Measurements from ENCODE around the gene TMA7.

DNA sequence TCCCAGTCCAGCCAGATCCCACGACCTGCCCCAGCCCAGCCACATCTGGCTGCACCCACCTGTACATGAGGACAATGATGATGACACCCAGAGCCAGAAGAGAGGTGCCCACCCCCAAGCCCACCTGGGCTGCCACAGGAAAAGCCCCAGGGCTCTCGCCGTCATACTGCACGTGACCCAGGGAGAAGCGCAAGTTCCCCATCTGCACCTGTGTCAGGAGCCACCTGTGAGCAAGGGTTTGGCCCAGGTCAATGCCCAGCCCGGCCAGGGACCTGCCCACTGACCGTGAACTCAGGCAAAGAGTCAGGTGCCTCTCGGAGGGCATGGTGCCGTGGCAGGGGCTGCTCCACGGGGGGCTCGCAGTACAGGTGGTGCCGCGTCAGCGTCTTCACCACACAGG is 26.4 kb upstream of the TMA7 start:
- TF ChIP-seq, protein P1, sequence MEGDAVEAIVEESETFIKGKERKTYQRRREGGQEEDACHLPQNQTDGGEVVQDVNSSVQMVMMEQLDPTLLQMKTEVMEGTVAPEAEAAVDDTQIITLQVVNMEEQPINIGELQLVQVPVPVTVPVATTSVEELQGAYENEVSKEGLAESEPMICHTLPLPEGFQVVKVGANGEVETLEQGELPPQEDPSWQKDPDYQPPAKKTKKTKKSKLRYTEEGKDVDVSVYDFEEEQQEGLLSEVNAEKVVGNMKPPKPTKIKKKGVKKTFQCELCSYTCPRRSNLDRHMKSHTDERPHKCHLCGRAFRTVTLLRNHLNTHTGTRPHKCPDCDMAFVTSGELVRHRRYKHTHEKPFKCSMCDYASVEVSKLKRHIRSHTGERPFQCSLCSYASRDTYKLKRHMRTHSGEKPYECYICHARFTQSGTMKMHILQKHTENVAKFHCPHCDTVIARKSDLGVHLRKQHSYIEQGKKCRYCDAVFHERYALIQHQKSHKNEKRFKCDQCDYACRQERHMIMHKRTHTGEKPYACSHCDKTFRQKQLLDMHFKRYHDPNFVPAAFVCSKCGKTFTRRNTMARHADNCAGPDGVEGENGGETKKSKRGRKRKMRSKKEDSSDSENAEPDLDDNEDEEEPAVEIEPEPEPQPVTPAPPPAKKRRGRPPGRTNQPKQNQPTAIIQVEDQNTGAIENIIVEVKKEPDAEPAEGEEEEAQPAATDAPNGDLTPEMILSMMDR (IDR thresholded peaks at IDR 0.05; ENCODE audit: low read length) = no peak
- no peak for TF ChIP-seq EZH2 (IDR thresholded peaks at IDR 0.05; ENCODE audit: borderline replicate concordance, low read length)
